C4-2B (cell line): ENCODE data around the gene UNKL.

Source experiments
- CTCF ChIP-seq: fragments of 450-650 bp; conservative IDR thresholded peaks from 2 replicates; pipeline ENCODE4 v1.5.1; 2017; ENCODE audit warnings: mild to moderate bottlenecking
- ZFX ChIP-seq: fragments of 450-650 bp; IDR thresholded peaks from 2 replicates; pipeline ENCODE4 v1.6.1; 2017

- TF ChIP-seq CTCF (no peak), ZFX (no peak)
These were observed 38.8 kb upstream of the UNKL start for GRCh38 chr16:1453316-1453715.
